ENCODE results near the gene TSNAX. TPM values are rescaled to one million over a fixed set of nuclear protein-coding genes. Genes with fewer than 3 reads are reported as not detected.

Gene TSNAX
- total and polyA plus RNA-seq, 5 donors from 2014 or later = 34.8 to 117 (median 95.7) TPM

DNA sequence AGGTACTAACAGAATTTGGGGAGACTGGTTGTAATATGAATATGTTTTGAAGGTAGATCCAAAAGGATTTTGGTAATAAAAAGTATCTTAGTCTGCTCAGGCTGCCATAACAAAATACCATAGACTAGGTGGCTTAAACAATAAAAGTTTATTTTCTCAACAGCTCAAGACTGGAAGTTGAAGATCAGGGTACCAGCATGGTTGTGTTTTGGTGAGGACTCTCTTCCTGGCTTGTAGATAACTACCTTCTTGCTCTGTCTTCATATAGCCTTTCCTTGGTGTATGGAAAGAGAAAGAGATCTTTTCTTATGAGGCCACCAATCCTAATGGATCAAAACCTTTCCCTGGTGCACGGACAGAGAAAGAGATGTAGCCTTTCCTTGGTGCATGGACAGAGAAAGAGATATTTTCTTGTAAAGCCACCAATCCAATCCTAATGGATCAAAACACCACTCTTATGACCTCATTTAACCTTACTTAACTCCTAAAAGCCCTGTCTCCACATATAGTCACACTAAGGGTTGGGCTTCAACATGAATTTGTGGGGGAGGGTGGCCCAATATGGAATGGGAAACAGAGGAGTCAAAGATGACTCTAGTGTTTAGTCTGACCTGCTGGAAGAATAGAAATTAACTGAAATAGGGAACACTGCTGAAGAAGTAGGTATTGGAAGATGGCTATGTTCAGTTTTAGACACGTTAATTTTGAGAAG is 5.4 kb upstream of the TSNAX start:
- Histone ChIP-seq H3K4me3 (ENCODE audit: low read depth, low read length) (no peak overlapping the region), H3K27me3 (ENCODE audit: control insufficient read depth, insufficient read depth, low read length) (peaks cover 5% of the 10 kb centered on the region), H3K9me3 (ENCODE audit: control insufficient read depth in 2 of 2, low read length in 2 of 2) (no peaks in the 10 kb centered on the region), H3K36me3 (ENCODE audit: control insufficient read depth, insufficient read depth, low read length) (no peaks in the 10 kb centered on the region), H3K27ac (ENCODE audit: insufficient read depth, low read length, poor library complexity, severe bottlenecking) (no peak overlapping the region), H3K4me1 (ENCODE audit: control insufficient read depth, insufficient read depth, low read length, poor library complexity, severe bottlenecking) (no peaks in the 10 kb centered on the region)
- DNase-seq = no peak
- H3K27ac Mint-ChIP-seq = no peak overlapping the region
- peak overlapping the region in 1 of 4 donors; percentile 9 for H3K4me3 Mint-ChIP-seq
- no peaks in the 10 kb centered on the region for H3K9me3 Mint-ChIP-seq
- ATAC-seq (ENCODE audit: low read depth in 2 of 2) = no peak
- H3K36me3 Mint-ChIP-seq = no peaks in the 10 kb centered on the region
- peaks cover 6% of the 10 kb centered on the region for H3K27me3 Mint-ChIP-seq
- H3K4me1 Mint-ChIP-seq = peaks cover 4 to 13% (median 7%) of the 10 kb centered on the region in 4 donors

DNA sequence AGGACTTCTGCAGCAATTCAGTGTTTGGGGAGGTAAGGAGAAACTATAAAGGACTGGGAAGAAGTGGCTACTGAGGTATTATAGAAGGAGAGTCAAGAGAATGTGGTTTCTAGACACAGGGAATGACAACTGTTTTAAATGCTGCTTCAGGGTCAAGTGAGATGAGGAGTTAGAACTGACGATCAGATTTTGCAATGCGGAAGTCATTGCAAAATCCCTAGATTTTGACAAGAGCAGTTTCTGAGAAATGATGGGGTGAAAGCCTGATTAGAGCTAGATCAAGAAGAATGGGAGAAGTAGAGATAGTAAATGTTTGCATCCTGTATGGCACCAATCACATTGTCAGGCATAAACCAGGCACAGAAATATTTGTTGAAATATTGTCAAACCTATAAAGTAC is 4.7 kb upstream of the TSNAX start:
- H3K27me3 ChIP-seq (ENCODE audit: control insufficient read depth, insufficient read depth, low read length) = no peaks in the 10 kb centered on the region
- ATAC-seq (ENCODE audit: low read depth in 2 of 2) (no peak), DNase-seq (no peak)
- H3K9me3 ChIP-seq (ENCODE audit: control insufficient read depth in 2 of 2, low read length in 2 of 2) = no peaks in the 10 kb centered on the region
- no peak overlapping the region for H3K4me3 ChIP-seq (ENCODE audit: low read depth, low read length)
- no peak overlapping the region for H3K27ac Mint-ChIP-seq
- no peak overlapping the region for H3K27ac ChIP-seq (ENCODE audit: insufficient read depth, low read length, poor library complexity, severe bottlenecking)
- H3K36me3 ChIP-seq (ENCODE audit: control insufficient read depth, insufficient read depth, low read length) = no peaks in the 10 kb centered on the region
- no peaks in the 10 kb centered on the region for H3K27me3 Mint-ChIP-seq
- H3K9me3 Mint-ChIP-seq = no peaks in the 10 kb centered on the region
- H3K36me3 Mint-ChIP-seq = no peaks in the 10 kb centered on the region
- peak overlapping the region in 2 of 4 donors; percentile 4 to 9 for H3K4me3 Mint-ChIP-seq
- H3K4me1 ChIP-seq (ENCODE audit: control insufficient read depth, insufficient read depth, low read length, poor library complexity, severe bottlenecking) = peaks cover 3% of the 10 kb centered on the region
- H3K4me1 Mint-ChIP-seq = peaks cover 4 to 20% (median 10%) of the 10 kb centered on the region in 4 donors

DNA sequence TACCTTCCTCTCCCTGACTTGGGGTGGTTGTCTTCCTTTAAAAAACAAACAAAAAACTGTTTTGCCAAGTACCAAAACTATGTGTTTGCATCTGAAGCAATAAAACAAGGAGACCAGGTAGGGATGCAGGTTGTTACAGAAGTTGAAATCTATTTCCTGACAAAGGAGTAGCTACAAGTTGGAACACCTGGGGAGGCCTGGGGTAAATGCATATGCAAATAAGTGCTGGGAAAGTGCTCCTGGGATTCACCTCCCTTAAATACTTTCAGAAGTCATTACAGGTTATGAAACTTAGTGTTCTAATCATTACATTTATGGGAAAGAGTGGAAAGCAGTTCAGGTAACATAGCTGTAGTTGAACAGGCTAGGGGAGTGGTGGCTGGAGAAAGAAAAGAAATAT is 1.9 kb upstream of the TSNAX start:
- Histone ChIP-seq H3K36me3 (ENCODE audit: control insufficient read depth, insufficient read depth, low read length) (peaks cover 8% of the 10 kb centered on the region), H3K27me3 (ENCODE audit: control insufficient read depth, insufficient read depth, low read length) (no peaks in the 10 kb centered on the region), H3K27ac (ENCODE audit: insufficient read depth, low read length, poor library complexity, severe bottlenecking) (no peak overlapping the region), H3K4me1 (ENCODE audit: control insufficient read depth, insufficient read depth, low read length, poor library complexity, severe bottlenecking) (peaks cover 27% of the 10 kb centered on the region), H3K4me3 (ENCODE audit: low read depth, low read length) (no peak overlapping the region), H3K9me3 (ENCODE audit: control insufficient read depth in 2 of 2, low read length in 2 of 2) (no peaks in the 10 kb centered on the region)
- no peaks in the 10 kb centered on the region for H3K27me3 Mint-ChIP-seq
- peak overlapping the region in 2 of 3 donors; percentile 68 to 100 for H3K27ac Mint-ChIP-seq
- peak overlapping the region; percentile 2 to 89 (median 56) for H3K4me3 Mint-ChIP-seq
- H3K9me3 Mint-ChIP-seq = peaks cover 0 to 3% (median 0%) of the 10 kb centered on the region in 7 donors
- ATAC-seq (ENCODE audit: low read depth in 2 of 2) (no peak), DNase-seq (no peak)
- H3K36me3 Mint-ChIP-seq = peaks cover 12% of the 10 kb centered on the region
- peaks cover 17 to 46% (median 29%) of the 10 kb centered on the region in 4 donors for H3K4me1 Mint-ChIP-seq

DNA sequence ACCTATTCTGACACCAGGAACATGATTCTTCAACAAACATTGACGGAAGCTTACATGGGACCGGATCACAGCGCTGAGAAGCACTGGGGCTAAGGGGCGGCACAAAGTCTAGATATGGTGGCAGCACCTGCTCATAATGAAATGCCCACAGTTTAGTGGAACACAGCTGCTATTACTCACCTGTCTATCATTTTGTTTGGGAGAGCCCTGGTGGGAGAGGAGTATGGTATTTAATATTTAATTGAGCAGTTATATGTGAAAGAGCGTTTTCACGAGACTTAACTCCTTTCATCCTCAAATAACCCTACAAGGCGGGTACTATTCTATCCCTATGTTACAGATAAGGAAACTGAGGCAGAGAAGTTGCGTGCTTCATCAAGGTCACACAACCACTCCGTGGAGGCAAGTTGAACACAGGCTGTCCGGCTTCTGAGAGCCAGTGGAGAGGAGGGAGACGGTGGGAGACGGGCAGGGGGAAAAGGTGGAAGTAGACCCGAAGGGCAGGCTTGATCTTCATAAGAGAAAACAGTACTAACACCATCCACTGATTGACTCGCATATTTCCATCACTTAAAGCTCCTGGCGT is 790 bp upstream of the TSNAX start:
- no peaks in the 10 kb centered on the region for H3K27me3 Mint-ChIP-seq
- Histone ChIP-seq H3K4me3 (ENCODE audit: low read depth, low read length) (peak overlapping the region; percentile 91), H3K36me3 (ENCODE audit: control insufficient read depth, insufficient read depth, low read length) (peaks cover 8% of the 10 kb centered on the region), H3K9me3 (ENCODE audit: control insufficient read depth in 2 of 2, low read length in 2 of 2) (no peaks in the 10 kb centered on the region), H3K27ac (ENCODE audit: insufficient read depth, low read length, poor library complexity, severe bottlenecking) (peak overlapping the region; percentile 94), H3K4me1 (ENCODE audit: control insufficient read depth, insufficient read depth, low read length, poor library complexity, severe bottlenecking) (peaks cover 30% of the 10 kb centered on the region), H3K27me3 (ENCODE audit: control insufficient read depth, insufficient read depth, low read length) (no peaks in the 10 kb centered on the region)
- H3K27ac Mint-ChIP-seq = peak overlapping the region; percentile 99 to 100 (median 100)
- H3K4me1 Mint-ChIP-seq = peaks cover 20 to 54% (median 33%) of the 10 kb centered on the region in 4 donors
- peak in 1 of 3 donors; percentile 3 for DNase-seq
- ATAC-seq (ENCODE audit: low read depth in 2 of 2) = peak in 1 of 2 donors; percentile 2
- peak overlapping the region; percentile 89 to 98 (median 98) for H3K4me3 Mint-ChIP-seq
- H3K36me3 Mint-ChIP-seq = peaks cover 14% of the 10 kb centered on the region
- H3K9me3 Mint-ChIP-seq = peaks cover 0 to 3% (median 0%) of the 10 kb centered on the region in 7 donors

DNA sequence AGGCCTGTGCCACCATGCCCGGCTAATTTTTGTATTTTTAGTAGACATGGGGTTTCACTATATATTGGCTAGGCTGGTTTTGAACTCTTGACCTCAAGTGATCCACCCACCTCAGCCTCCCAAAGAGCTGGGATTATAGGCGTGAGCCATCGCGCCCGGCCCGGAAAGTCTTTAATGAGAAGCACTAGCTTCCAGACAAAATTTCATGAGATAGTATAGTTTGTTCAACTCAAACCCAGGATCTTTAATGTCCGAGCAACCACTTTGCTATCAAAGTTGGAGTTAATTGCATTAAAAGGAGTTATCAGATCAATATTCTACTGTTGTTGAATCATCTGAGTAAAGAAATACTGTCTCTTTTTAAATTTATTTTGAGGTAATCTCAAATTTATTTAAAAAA is 4.8 kb downstream of the TSNAX start:
- ATAC-seq (ENCODE audit: low read depth in 2 of 2) (no peak), DNase-seq (no peak)
- Histone ChIP-seq H3K27ac (ENCODE audit: insufficient read depth, low read length, poor library complexity, severe bottlenecking) (no peak overlapping the region), H3K4me3 (ENCODE audit: low read depth, low read length) (no peak overlapping the region), H3K36me3 (ENCODE audit: control insufficient read depth, insufficient read depth, low read length) (peaks cover 33% of the 10 kb centered on the region), H3K9me3 (ENCODE audit: control insufficient read depth in 2 of 2, low read length in 2 of 2) (no peaks in the 10 kb centered on the region), H3K27me3 (ENCODE audit: control insufficient read depth, insufficient read depth, low read length) (no peaks in the 10 kb centered on the region), H3K4me1 (ENCODE audit: control insufficient read depth, insufficient read depth, low read length, poor library complexity, severe bottlenecking) (peaks cover 41% of the 10 kb centered on the region)
- Mint-ChIP-seq H3K4me1 (peaks cover 44 to 75% (median 55%) of the 10 kb centered on the region in 4 donors), H3K4me3 (peak overlapping the region in 2 of 4 donors; percentile 26 to 91), H3K27me3 (no peaks in the 10 kb centered on the region), H3K9me3 (peaks cover 0 to 3% (median 0%) of the 10 kb centered on the region in 7 donors), H3K36me3 (peaks cover 25% of the 10 kb centered on the region), H3K27ac (no peak overlapping the region)

DNA sequence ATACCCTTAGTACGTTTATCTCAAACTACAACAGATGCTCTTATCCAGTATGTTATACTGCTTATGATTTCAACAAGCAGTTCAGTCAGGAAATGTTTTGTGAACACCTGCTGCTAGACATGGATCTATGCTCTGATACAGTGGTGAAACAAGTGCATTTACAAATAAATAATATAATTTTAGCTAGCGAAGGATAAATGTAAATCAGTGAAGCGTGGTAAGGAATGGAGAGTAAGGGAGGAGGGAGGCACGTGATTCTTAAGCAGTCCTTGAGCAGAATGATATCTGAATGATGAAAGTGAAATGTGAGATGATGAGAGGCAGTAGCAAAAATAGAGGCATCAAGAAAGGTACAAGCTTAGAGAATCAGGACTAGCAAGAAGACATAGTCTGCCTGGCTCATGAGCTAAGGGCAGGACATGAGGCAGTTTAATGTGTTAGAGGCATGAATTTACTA is 6.3 kb downstream of the TSNAX start:
- no peaks in the 10 kb centered on the region for H3K27me3 ChIP-seq (ENCODE audit: control insufficient read depth, insufficient read depth, low read length)
- peaks cover 31% of the 10 kb centered on the region for H3K4me1 ChIP-seq (ENCODE audit: control insufficient read depth, insufficient read depth, low read length, poor library complexity, severe bottlenecking)
- no peak for DNase-seq
- ATAC-seq (ENCODE audit: low read depth in 2 of 2) = no peak
- H3K4me3 ChIP-seq (ENCODE audit: low read depth, low read length) = no peak overlapping the region
- Mint-ChIP-seq H3K4me3 (peak overlapping the region in 2 of 4 donors; percentile 3 to 10), H3K27me3 (no peaks in the 10 kb centered on the region), H3K27ac (no peak overlapping the region), H3K36me3 (peaks cover 26% of the 10 kb centered on the region), H3K9me3 (peaks cover 0 to 3% (median 0%) of the 10 kb centered on the region in 7 donors), H3K4me1 (peaks cover 42 to 63% (median 52%) of the 10 kb centered on the region in 4 donors)
- no peak overlapping the region for H3K27ac ChIP-seq (ENCODE audit: insufficient read depth, low read length, poor library complexity, severe bottlenecking)
- peaks cover 42% of the 10 kb centered on the region for H3K36me3 ChIP-seq (ENCODE audit: control insufficient read depth, insufficient read depth, low read length)
- no peaks in the 10 kb centered on the region for H3K9me3 ChIP-seq (ENCODE audit: control insufficient read depth in 2 of 2, low read length in 2 of 2)

DNA sequence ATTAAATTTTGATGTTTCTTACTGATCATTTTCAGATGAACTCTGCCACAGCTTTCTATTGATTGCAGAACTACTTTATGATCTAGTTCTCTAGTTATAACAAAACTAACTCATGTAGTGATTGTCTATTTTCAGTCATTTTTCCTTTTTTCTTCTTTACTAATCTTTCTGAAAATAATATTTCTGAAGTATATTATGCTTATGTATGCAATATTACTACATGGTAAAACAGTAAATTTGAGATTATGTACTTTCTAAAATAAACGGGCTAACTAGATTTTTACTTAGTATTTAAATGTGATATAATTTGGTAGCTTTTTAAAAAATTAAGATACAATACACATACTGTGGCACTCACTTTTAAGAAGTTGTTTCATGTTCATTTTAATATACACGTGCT is 7.6 kb downstream of the TSNAX start:
- H3K27me3 ChIP-seq (ENCODE audit: control insufficient read depth, insufficient read depth, low read length) = no peaks in the 10 kb centered on the region
- no peak overlapping the region for H3K27ac ChIP-seq (ENCODE audit: insufficient read depth, low read length, poor library complexity, severe bottlenecking)
- peak overlapping the region in 1 of 4 donors; percentile 30 for H3K4me3 Mint-ChIP-seq
- H3K4me1 Mint-ChIP-seq = peaks cover 39 to 61% (median 48%) of the 10 kb centered on the region in 4 donors
- peaks cover 4% of the 10 kb centered on the region in 2 experiments for H3K9me3 ChIP-seq (ENCODE audit: control insufficient read depth in 2 of 2, low read length in 2 of 2)
- H3K4me1 ChIP-seq (ENCODE audit: control insufficient read depth, insufficient read depth, low read length, poor library complexity, severe bottlenecking) = peaks cover 19% of the 10 kb centered on the region
- H3K4me3 ChIP-seq (ENCODE audit: low read depth, low read length) = no peak overlapping the region
- DNase-seq (no peak), ATAC-seq (ENCODE audit: low read depth in 2 of 2) (no peak)
- peaks cover 49% of the 10 kb centered on the region for H3K36me3 ChIP-seq (ENCODE audit: control insufficient read depth, insufficient read depth, low read length)
- H3K36me3 Mint-ChIP-seq = peaks cover 29% of the 10 kb centered on the region
- peaks cover 0 to 5% (median 1%) of the 10 kb centered on the region in 7 donors for H3K9me3 Mint-ChIP-seq
- no peak overlapping the region for H3K27ac Mint-ChIP-seq
- H3K27me3 Mint-ChIP-seq = no peaks in the 10 kb centered on the region
